ENCODE data around the gene CYBA.
"Not testable (repeated sequence)": the region's sequence is repeated elsewhere in the genome, so short reads cannot be mapped to it uniquely, and the experiment has no call there.

Gene CYBA

DNA sequence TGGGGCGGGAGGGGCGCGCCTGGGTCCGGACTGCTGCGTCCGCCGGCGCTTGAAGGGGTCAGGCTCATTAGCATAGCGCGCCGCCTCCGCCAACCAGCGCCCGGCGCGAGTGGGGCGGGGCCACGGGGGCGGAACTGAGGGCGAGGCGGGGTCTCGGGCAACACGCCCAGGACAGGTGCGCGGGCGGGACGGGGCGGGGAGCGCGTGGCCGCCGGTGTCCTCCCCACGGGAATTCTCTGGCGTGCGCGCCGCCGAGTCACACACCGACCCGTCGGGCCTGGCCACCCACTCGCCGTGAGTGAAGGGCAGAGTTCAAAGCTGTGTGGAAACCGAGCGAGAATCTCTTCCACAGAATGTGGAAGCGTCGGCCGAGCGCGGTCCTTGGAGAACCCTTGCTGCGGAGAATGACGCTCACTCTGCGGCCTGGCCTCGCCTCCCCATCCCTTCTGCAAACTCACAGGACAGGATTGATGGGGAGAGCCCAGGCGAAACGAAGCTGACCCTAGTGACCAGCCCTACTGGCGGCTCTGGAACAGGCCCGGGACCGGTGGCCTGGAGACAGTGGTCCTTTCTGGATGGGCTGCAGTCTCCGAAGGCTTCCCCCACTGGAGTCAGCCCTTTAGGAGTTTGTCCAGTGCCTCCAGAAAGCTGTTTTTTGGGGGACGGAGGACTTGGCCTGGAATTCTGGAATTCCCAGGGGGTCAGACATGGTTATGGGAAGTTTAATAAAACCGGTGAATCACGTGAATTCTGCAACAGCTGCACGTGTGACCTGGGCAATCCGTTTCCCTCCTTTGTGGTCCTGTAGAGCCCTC lies 35.8 kb upstream of the CYBA start, which contains the start of gene SNAI3:
TSS of gene SNAI3 (minus strand) at position 69 of the 815 bp plus-strand sequence. CDS start 101 bp downstream, outside the sequence.
- peak; percentile 79 for DNase-seq (ENCODE audit: low read depth, low spot score)

DNA sequence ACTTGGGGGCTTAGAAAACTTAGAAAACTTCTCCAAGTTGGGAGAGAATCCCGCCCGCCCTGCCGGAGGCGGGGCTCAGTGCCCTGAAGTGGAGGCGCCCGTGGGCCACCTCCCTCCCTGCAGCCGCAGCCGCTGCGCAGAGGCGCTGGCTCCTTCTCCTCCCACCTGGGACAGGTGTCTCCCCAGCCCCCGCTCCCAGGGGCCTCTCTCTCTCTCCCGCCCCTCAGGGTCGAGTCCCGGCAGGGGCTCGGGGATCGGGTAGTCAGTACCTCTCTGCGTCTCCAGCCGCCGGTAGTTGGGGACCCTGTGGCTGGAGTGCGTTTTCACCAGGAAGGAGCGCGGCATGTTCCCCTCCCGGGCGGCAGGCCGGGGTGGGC lies 35.2 kb upstream of the CYBA start:
- no peak for DNase-seq (ENCODE audit: low read depth, low spot score)

DNA sequence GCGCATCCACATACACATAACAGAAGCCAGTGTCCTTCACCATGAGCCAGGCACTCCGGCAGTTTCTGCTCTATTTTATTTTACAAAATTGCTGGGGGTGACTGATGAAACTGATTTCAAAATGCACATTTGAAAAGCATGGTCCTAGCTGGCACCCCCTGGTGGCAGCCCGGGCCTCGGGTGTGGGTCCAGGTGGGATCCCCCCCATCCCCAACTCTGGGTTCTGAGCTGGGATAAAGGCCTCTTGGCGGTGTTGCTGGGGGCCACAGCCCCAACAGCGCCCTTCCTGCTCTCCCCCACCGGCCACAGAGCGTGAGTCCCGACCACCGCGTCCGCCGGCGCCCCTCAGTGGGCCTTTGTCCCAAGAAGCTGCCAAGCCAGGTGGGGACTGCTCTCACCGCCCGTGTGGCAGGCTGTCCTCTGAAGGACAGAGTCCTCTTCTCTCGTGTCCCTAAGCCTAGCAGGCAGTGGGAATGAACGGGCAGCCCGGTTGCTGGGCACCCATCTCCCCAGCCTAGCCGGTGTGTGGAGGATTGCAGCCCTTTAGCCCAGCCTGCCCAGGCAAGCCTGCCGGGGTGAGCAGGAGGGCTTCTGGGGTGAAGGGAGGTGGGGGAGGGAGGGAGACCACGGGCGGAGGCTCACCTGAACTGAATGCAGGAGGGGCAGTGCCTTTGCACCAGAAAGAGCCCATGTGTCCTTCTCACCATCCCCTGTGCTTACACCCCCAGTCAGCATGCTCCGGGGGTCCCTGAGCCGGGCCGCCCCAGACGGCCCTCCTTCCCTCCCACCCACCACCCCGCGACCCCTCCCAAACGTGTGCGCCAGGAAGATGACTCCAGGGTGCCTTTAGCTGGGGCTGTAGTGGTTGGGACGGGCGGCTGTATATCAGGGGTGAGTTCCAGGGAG lies 34.6 kb upstream of the CYBA start:
- DNase-seq (ENCODE audit: low read depth, low spot score): no peak

DNA sequence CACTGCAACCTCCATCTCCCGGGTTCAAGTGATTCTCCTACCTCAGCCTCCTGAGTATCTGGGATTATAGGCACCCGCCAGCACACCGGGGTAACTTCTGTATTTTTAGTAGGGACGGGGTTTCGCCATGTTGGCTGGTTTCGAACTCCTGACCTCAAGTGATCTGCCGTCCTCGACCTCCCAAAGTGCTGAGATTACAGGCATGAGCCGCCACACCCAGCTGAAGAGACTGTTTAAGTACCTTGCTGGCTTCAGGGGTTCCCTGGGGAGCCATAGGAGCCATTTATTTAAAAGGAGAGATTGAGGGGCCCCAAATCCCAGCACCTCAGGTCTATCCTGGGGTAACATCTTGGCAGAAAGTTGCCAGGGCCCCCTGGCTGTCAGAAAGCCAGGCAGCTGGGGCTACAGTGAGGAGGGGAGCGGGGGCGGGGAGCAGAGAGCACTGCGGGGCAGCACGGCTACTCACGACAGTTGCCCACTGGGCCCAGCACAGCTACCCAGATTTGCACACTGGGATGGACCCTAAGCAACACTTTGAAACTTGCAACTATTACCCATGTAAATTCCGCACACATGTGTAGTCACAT lies 33.8 kb upstream of the CYBA start:
- no peak for DNase-seq (ENCODE audit: low read depth, low spot score)

DNA sequence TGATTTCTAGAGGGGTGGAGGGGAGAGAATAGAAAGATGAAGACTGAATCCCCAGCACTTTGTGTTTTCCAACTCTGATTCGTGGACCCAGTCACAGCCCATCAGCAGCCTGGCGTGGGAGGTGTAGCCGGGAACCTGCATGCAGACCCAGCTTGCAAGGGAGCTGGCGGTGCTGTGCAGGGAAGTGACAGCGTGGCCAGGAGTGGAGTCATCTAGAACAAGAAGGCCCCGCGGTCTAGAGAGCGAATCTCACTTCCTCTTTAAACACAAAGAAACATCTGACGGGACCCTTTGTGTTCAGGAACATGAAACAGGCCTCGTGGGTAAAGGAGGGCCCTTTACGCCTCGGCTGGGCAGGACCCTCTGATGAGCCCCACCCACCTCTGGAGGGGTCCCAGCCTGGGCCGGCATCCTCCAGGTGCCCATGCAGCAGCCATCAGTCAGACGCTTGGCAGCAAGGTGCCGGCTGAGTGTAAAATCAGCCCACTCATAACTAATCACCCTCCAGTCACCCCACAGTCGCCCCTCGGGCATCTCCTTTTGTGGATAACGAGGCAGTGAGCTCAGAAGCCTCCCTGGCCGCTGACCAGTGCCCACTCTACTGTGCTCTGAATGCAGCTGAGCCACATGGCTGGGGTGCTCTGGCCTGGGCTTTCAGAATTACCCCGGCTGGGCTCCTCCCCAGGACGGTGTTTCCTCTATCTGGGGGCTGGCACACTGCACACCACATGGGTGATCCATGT lies 31.0 kb upstream of the CYBA start:
- no peak for DNase-seq (ENCODE audit: low read depth, low spot score)

DNA sequence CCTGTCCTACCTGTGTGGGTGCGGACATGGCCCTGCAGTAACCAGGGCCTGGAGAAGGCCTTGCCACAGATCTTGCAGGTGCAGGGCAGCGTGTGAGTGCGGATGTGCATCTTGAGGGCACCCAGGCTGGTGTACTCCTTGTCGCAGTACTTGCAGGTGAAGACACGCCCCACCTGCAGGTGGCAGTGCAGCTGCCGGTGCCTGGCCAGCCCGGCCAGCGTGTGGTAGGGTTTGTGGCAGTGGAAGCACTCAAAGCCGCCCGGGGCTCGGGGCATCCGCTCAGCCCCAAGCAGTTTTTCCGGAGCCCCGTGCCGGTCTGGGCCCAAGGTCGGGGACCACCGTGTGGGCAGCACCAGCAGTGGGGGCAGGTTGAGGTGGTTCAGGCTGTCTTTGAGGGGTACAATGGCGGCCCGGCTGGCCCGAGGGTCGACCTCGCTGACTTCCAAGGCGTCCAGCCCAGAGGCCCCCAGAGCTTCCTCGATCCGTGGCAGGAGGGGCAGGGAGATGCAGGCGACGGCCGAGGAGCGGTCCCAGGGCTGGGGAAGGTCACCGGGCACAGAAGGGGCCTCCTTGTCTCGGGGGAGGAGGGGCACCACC lies 30.3 kb upstream of the CYBA start:
- peak; percentile 72 for DNase-seq (ENCODE audit: low read depth, low spot score)

DNA sequence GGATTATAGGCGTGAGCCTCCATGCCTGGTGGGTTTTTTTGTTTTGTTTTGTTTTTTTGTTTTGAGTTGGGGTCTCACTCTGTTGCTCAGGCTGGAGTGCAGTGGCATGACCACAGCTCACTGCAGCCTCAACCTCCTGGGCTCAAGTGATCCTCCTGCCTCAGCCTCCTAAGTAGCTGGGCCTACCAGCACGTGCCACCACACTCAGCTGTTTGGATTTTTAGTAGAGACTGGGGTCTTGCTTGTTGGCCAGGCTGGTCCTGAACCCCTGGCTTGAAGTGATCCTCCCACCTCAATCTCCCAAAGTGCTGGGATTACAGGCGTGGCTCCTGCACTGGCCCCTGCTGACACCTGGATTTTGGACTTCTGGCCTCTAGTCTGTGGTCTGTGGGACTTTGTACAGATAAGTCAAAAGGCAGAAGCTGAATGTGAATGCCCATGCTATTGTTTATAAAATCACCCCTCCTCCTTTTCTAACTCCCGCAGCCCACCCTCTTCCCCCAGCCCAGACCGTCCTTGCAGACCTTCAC lies 29.8 kb upstream of the CYBA start:
- DNase-seq (ENCODE audit: low read depth, low spot score): no peak

DNA sequence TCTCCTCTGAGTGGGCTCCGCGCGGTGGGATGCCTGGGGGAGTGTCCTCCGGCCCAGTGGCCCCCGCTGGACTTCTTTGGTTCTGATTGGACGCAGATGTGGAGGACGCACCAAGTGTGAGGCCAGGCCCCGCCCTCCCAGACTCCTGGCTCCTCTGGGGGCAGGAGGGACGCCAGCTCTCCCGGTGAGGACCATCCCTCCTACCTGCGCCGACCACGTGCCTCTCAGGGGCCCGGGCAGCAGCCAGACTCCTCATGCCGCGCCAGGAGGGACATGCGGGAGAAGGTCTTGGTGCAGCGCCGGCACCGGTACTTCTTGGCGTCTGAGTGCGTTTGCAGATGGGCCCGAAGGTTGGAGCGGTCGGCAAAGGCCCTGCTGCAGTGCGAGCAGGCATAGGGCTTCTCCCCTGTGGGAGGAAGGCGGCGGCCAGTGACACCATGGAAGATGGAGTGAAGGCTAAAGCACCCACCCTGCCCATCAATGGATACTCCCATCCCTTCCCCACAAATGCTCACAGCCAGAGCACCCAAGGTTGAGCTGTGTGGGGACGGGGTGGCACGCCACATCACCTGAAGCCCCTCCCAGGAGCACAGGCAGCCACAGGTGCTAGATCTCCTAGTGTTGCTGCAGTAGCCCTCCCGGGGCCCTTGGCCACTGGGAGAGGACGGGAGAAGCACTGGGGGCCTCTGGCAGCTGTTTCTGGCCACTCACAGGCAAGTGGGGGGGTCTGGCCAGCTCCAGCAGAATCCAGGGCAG lies 27.5 kb upstream of the CYBA start:
- peak; percentile 47 for DNase-seq (ENCODE audit: low read depth, low spot score)

DNA sequence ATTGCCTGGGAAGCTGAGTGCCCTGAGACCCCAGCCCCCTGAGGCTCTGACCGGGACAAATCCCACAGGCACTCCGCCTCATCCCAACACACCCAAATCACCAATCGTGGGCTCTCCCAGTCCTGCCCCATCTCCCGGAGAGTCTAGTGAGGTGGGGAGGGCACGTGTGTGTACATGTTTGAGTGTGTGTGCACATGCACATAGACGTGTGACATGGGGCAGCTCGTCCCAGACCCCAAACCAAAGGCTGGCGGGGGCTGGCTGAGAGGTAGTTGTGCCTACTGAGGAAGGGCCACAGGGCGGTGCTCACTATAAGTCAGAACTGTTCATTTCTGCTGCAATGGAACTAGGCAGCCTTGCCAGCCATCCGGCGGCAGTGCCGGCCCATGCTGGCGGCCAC lies 26.9 kb upstream of the CYBA start:
- DNase-seq (ENCODE audit: low read depth, low spot score): no peak

DNA sequence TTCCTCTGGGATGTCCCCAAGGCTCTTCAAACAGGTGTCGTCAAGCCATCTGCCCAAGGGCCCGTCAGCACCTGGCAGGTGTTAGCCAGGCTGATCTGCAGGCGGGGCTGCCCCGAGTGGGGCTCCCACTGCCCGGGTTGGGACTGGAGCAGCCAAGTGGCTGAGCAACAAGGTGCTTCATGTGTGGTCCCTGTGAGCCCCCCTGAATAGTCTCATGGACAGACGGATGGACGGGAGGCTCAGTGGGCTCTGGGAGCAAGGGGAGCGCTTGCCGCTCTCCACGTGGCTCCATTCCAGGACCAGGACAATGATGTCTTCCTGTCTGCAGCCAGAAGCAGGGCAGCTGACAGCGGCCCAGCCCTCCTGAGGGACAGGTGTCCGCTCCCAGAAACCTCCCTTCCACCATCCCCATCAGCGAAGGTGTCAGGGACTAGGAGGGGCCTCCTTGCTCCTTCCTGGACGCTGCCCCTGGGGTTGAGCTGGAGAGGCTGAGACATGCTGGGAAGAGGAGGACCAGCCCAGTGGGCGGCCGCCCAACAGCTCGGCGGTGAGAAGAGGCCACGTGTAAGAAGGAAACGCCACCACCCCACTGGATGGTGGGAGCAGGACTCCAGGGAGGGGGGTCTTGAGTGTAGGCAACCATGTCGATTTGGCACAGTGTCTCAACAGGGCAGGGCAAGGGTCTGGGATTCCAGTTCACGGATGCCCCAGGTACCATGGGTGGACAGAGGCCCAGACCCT lies 25.8 kb upstream of the CYBA start:
- DNase-seq (ENCODE audit: low read depth, low spot score): no peak

DNA sequence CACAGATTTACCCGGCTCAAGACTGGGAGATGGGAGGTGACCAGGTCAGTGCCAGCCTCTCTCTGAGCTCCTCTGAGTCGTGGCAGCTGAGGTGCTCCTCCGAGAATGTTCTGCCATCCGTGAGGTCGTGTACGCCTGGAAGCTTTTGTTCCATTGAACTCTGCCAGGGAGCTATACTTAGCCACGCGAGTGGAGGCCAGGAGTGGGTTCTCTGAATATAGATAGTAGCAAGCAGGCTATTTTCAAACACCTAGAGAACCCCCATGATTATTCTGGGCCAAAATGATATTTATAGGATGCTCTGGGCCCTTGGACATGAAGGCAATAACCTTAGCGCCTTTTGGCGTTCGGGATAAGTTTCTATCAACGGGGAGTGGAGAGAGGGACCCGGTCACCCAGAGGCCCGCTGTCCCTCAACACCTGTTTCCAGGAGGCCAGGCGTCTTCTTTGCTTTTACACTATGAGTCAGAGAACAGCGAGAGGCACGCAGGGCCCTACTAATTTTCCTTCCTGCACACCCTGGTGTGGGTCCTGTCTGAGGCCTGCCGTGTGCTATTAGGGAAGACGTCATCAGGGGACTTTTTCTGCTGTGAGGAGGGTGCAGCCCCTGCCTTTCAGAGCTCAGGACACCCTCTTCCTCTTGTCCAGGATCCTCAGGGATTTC lies 23.0 kb upstream of the CYBA start:
- no peak for DNase-seq (ENCODE audit: low read depth, low spot score)

DNA sequence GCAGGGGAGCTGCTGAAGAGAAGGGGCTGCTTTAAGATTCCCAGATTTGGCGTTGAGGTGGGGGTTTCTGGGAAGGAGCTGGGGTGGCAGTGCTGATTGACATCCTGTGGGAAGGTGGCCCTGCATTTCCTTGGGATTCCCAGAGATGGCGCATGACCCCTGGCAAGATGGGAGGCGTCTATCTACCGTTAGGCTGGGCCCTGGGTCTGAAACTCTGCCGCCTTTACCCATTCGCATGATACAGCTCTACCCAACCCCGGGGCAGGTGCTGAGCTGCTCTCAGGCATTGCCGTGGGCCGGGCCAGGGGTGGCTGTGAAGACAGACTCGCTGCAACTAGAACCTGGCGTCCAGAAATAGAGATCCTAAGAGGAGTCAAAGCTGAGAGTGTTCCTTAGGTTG lies 21.9 kb upstream of the CYBA start:
- peak; percentile 41 for DNase-seq (ENCODE audit: low read depth, low spot score)

DNA sequence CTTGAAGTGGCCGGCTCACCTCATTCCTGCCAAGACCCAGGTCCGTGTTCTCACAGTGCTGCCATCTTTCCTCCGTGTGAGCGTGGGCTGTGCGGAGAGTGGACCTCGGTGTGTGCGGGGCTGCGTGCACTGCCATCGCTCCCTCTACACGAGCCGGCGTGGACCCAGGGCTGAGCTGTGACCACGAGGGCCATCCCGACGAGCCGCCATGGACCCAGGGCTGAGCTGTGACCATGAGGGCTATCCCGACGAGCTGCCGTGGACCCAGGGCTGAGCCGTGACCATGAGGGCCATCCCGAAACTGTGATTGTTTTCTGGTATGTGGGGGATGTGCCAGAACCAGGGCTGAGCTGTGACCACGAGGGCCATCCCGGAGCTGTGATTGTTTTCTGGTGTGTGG lies 21.0 kb upstream of the CYBA start:
- DNase-seq (ENCODE audit: low read depth, low spot score): no peak

DNA sequence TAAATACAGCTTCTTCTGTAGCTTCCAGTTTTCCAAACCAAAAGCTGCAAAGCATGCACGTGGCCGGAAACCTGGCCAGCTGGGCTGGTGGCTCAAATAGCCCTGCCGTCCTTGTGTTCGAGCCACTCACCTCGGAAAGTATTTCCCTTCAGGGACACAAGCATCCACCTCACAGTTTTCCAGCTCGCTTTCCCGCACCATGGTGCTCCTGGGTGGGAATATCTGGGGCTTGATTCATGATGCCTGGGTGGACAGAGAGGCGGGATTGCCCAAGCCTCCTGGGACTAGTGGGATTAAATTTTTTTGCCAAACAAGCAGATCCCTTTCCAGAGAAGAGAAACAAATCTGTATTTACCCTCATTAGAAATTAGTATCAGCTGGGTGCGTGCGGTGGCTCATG lies 19.1 kb upstream of the CYBA start:
- DNase-seq (ENCODE audit: low read depth, low spot score): no peak

DNA sequence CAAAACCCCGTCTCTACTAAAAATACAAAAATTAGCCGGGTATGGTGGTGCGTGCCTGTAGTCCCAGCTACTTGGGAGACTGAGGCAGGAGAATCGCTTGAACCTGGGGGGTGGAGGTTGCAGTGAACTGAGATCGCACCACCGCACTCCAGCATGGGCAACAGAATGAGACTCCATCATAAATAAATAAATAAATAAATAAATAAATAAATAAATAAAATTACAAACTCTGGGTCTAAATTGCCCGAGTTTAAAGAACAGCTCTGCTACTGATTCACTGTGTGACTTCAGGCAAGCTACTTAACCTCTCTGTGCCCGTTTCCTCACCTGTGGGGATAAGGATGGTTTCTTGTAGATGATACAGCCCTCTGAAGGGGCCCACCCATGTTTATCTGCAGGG lies 18.6 kb upstream of the CYBA start:
- DNase-seq (ENCODE audit: low read depth, low spot score): not testable (repeated sequence)

DNA sequence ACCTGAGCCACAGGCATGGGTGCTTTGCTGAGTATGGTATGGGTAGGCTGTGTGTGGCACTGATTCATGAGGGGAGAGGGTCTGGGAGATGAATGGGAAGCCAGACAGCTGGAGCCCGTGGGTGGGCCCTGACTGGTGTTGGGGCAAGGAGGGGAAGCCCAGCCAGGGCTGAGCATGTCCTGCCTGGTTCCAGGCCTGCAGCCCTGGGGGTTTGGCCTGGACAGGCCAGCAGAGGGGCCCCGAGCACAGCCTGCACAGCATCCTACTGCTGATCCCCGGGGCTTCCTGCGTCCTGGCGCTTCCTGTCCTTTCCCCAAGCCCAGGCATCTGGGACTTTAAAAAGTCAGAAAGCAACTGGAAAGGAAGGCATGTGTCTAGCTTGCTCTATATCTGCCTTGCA lies 16.6 kb upstream of the CYBA start:
- DNase-seq (ENCODE audit: low read depth, low spot score): peak; percentile 67

DNA sequence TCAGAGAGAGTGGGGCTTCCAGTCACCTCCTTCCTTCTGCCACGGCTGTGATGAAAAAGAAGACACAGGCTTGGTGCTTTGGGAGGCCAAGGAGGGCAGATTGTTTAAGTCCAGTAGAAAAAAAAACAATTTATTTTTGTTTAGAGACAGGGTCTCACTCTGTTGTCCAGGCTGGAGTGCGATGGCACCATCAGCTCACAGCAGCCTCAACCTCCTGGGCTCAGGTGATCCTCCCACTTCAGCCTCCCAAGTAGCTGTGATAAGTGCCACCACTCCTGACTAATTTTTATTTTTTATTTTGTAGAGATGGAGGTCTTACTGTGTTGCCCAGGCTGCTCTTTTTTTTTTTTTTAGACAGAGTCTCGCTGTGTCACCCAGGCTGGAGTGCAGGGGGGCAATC lies 14.7 kb upstream of the CYBA start:
- no peak for DNase-seq (ENCODE audit: low read depth, low spot score)

DNA sequence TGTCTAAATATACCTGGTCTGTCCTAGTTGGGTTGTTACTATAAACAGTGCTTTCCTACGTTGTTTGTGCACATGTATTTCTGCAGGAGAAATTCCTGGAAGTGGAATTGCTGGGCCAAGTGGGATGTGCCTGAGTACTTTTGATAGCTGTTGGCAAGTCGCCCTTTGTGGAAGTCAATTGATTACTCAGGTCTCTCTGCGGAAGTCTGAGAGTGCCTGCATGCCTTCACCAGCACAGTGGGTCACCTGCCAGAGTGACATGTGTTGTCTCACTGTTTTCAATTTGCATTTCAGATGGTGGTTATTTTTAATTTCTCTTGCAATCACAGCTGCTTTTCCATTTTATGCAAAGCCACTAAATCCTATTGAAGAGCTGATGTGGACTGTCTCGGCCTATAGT lies 14.3 kb upstream of the CYBA start:
- DNase-seq (ENCODE audit: low read depth, low spot score): no peak

Measured in ELF-1 (cell line).